ENCODE data around the gene KLHL24.
"Not testable (repeated sequence)": the region's sequence is repeated elsewhere in the genome, so short reads cannot be mapped to it uniquely, and the experiment has no call there.

Gene KLHL24

GRCh38 chr3:183597959-183598358, 37.5 kb upstream of the KLHL24 start:
- no peak for TF ChIP-seq CTCF (IDR thresholded peaks at IDR 0.05; ENCODE audit: low read depth, low read length)
- DNase-seq (ENCODE audit: extremely low read depth, low read depth), result no peak

GRCh38 chr3:183611326-183611725, 24.1 kb upstream of the KLHL24 start:
- not testable (repeated sequence) for DNase-seq (ENCODE audit: extremely low read depth, low read depth)

- no peak for TF ChIP-seq CTCF (IDR thresholded peaks at IDR 0.05; ENCODE audit: low read depth, low read length)
- no peak for DNase-seq (ENCODE audit: extremely low read depth, low read depth)
Observed at GRCh38 chr3:183613366-183614285, 21.8 kb upstream of the KLHL24 start.

GRCh38 chr3:183618542-183618941, 16.9 kb upstream of the KLHL24 start:
- TF ChIP-seq CTCF (IDR thresholded peaks at IDR 0.05; ENCODE audit: low read depth, low read length), result no peak
- no peak for DNase-seq (ENCODE audit: extremely low read depth, low read depth)

- no peak for TF ChIP-seq CTCF (IDR thresholded peaks at IDR 0.05; ENCODE audit: low read depth, low read length)
- DNase-seq (ENCODE audit: extremely low read depth, low read depth), result no peak
Observed at GRCh38 chr3:183619010-183619409, 16.4 kb upstream of the KLHL24 start.

GRCh38 chr3:183619624-183620251, 15.7 kb upstream of the KLHL24 start:
- no peak for TF ChIP-seq CTCF (IDR thresholded peaks at IDR 0.05; ENCODE audit: low read depth, low read length)
- no peak for DNase-seq (ENCODE audit: extremely low read depth, low read depth)

- no peak for DNase-seq (ENCODE audit: extremely low read depth, low read depth)
- TF ChIP-seq CTCF (IDR thresholded peaks at IDR 0.05; ENCODE audit: low read depth, low read length), result no peak
Observed at GRCh38 chr3:183620252-183620628, 15.2 kb upstream of the KLHL24 start.

- DNase-seq (ENCODE audit: extremely low read depth, low read depth), result not testable (repeated sequence)
Observed at GRCh38 chr3:183622473-183622872, 12.9 kb upstream of the KLHL24 start.

Measured in AG09319 (cell line).